Endothelial cell (in vitro differentiated cells): ENCODE measurements around the gene RPL7L1. TPM values are rescaled to one million over a fixed set of nuclear protein-coding genes. Genes with fewer than 3 reads are reported as not detected.

ENCODE experiments used
- DNase-seq: peaks from one replicate; pipeline ENCODE4 v3.0.0; 2021; ENCODE audit warnings: low spot score
- H3K27ac Mint-ChIP-seq: one replicate; pipeline ENCODE4 v1.8.0; 2021; ENCODE audit warnings: mixed read lengths, inconsistent platforms; ENCODE audit not compliant: unreplicated experiment
- H3K27me3 Mint-ChIP-seq: one replicate; pipeline ENCODE4 v1.8.0; 2021; ENCODE audit warnings: mild to moderate bottlenecking, moderate library complexity, mixed read lengths, inconsistent platforms; ENCODE audit not compliant: unreplicated experiment
- H3K36me3 Mint-ChIP-seq: one replicate; pipeline ENCODE4 v1.8.0; 2021; ENCODE audit warnings: mild to moderate bottlenecking, low read depth, mixed read lengths, inconsistent platforms; ENCODE audit not compliant: unreplicated experiment
- H3K4me1 Mint-ChIP-seq: one replicate; pipeline ENCODE4 v1.8.0; 2021; ENCODE audit warnings: mild to moderate bottlenecking, mixed read lengths, inconsistent platforms; ENCODE audit not compliant: unreplicated experiment
- H3K4me3 Mint-ChIP-seq: one replicate; pipeline ENCODE4 v1.8.0; 2021; ENCODE audit warnings: mild to moderate bottlenecking, mixed read lengths, inconsistent platforms; ENCODE audit not compliant: unreplicated experiment
- H3K9me3 Mint-ChIP-seq: one replicate; pipeline ENCODE4 v1.8.0; 2021; ENCODE audit warnings: mixed read lengths, inconsistent platforms; ENCODE audit not compliant: unreplicated experiment
- CTCF ChIP-seq: fragments of 200-600 bp; sonication (generic); IDR thresholded peaks from one replicate; pipeline ENCODE4 v1.5.0; 2021; ENCODE audit warnings: antibody characterized with exemption; ENCODE audit not compliant: unreplicated experiment
- total RNA-seq: library from RNA; stranded (reverse); fragmentation: NEBNext Ultra II Directional; extraction: Animal tissue kit (Norgen Biotek cat#: 25700); gene quantifications from one replicate; pipeline ENCODE4 v1.2.1, GENCODE V29; 2021; ENCODE audit not compliant: unreplicated experiment

RPL7L1 gene
- total RNA-seq, 1 donor from 2014 or later, result 58.1 TPM

GRCh38 chr6:42909835-42910234 lies 30.4 kb downstream of the RPL7L1 start:
- H3K9me3 Mint-ChIP-seq, result no peaks in the 10 kb centered on the region
- no peak for TF ChIP-seq CTCF
- H3K4me1 Mint-ChIP-seq, result peaks cover 4% of the 10 kb centered on the region
- DNase-seq, result no peak
- peaks cover 2% of the 10 kb centered on the region for H3K27me3 Mint-ChIP-seq
- H3K27ac Mint-ChIP-seq, result no peak overlapping the region
- H3K36me3 Mint-ChIP-seq, result no peaks in the 10 kb centered on the region
- no peak overlapping the region for H3K4me3 Mint-ChIP-seq

- H3K9me3 Mint-ChIP-seq, result no peaks in the 10 kb centered on the region
- TF ChIP-seq CTCF, result no peak
- peak overlapping the region; percentile 89 for H3K4me3 Mint-ChIP-seq
- H3K27me3 Mint-ChIP-seq, result peaks cover 2% of the 10 kb centered on the region
- peak; percentile 55 for DNase-seq
- peak overlapping the region; percentile 87 for H3K27ac Mint-ChIP-seq
- H3K4me1 Mint-ChIP-seq, result peaks cover 4% of the 10 kb centered on the region
- no peaks in the 10 kb centered on the region for H3K36me3 Mint-ChIP-seq
These were observed 32.0 kb downstream of the RPL7L1 start for GRCh38 chr6:42911171-42912021.

- Mint-ChIP-seq H3K4me1 (peaks cover 4% of the 10 kb centered on the region), H3K36me3 (no peaks in the 10 kb centered on the region), H3K9me3 (no peaks in the 10 kb centered on the region), H3K27ac (no peak overlapping the region), H3K27me3 (peaks cover 2% of the 10 kb centered on the region), H3K4me3 (no peak overlapping the region)
- no peak for DNase-seq
- no peak for TF ChIP-seq CTCF
These were observed 35.1 kb downstream of the RPL7L1 start for GRCh38 chr6:42914546-42914945.

GRCh38 chr6:42915732-42916131 lies 36.3 kb downstream of the RPL7L1 start, which contains the start of gene PTCRA:
PTCRA (plus strand) TSS chr6:42916053; CDS start chr6:42916070, 17 bp downstream.
- H3K4me1 Mint-ChIP-seq, result peaks cover 4% of the 10 kb centered on the region
- H3K4me3 Mint-ChIP-seq, result no peak within 1 kb of the TSS
- no peak for TF ChIP-seq CTCF
- peaks cover 2% of the 10 kb centered on the region for H3K27me3 Mint-ChIP-seq
- H3K27ac Mint-ChIP-seq, result no peak within 1 kb of the TSS
- no peaks in the 10 kb centered on the region for H3K9me3 Mint-ChIP-seq
- H3K36me3 Mint-ChIP-seq, result no peaks in the 10 kb centered on the region
- no peak for DNase-seq

GRCh38 chr6:42916288-42916687 lies 36.9 kb downstream of the RPL7L1 start:
- Mint-ChIP-seq H3K27ac (no peak overlapping the region), H3K27me3 (peaks cover 1% of the 10 kb centered on the region), H3K4me1 (peaks cover under 1% of the 10 kb centered on the region), H3K4me3 (no peak overlapping the region), H3K36me3 (no peaks in the 10 kb centered on the region), H3K9me3 (no peaks in the 10 kb centered on the region)
- no peak for DNase-seq
- TF ChIP-seq CTCF, result no peak
